ENCODE results near the gene CAVIN2. TPM values are rescaled to one million over a fixed set of nuclear protein-coding genes. Genes with fewer than 3 reads are reported as not detected.

The CAVIN2 gene, protein sequence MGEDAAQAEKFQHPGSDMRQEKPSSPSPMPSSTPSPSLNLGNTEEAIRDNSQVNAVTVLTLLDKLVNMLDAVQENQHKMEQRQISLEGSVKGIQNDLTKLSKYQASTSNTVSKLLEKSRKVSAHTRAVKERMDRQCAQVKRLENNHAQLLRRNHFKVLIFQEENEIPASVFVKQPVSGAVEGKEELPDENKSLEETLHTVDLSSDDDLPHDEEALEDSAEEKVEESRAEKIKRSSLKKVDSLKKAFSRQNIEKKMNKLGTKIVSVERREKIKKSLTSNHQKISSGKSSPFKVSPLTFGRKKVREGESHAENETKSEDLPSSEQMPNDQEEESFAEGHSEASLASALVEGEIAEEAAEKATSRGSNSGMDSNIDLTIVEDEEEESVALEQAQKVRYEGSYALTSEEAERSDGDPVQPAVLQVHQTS
- 3.1 and 3.5 TPM in 2 replicates for polyA plus RNA-seq (2011; rRNA removed)
- polyA minus RNA-seq (2011; rRNA and poly(A)+ RNA removed) = 1.8 and 4.2 TPM in 2 replicates

DNA sequence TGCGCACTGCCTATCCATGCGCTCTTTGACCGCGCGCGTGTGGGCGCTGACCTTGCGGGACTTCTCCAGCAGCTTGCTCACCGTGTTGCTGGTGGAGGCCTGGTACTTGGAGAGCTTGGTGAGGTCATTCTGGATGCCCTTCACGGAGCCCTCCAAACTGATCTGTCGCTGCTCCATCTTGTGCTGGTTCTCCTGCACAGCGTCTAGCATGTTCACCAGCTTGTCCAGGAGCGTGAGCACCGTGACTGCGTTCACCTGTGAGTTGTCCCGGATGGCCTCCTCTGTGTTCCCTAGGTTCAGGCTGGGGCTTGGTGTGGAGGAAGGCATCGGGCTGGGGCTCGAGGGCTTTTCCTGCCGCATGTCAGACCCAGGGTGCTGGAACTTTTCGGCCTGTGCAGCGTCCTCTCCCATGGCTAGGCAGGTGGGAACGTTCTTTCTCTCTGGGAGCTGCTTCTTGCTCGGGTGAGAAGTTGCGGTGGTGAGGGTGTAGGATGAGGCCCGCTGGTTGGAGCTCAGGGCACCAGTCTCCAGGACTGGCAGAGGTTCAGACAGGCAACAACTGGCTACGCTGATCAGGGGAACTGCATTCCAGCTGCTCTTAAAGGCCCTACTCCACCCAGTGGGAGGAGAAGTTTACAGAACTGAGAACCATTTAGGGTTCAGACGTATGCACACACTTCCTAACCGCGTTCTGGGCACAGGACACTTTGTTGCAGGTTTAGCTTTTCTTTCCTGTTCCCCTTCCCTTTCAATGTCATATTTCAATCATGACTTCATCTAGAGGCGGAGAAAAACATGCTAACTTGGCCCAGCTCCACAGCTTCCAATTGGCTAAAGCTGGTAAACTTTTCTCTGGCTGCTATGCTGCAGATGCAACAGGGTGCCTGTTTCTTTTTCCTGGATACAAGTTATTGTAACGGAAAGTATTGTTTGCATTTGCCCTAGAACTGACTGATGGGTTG, at the start of gene CAVIN2:
TSS of gene CAVIN2 (minus strand) at position 574 of the 962 bp plus-strand sequence. CDS start at position 411, 163 bp downstream.
- no peaks in the 10 kb centered on the region for H3K36me3 ChIP-seq (ENCODE audit: control insufficient read depth, insufficient read depth, low read length)
- no peak for DNase-seq (ENCODE audit: low read depth)
- ChIA-PET POLR2A (no interaction called here), CTCF (interaction anchor here (0.6 to 1.6 kb wide), 9 partner anchors 11 to 743 kb away, joined by 3 to 5 read pairs (median 3); no protein-coding TSS in a partner anchor)
- H3K27me3 ChIP-seq (ENCODE audit: control insufficient read depth, insufficient read depth, low read length) = no peaks in the 10 kb centered on the region
- TF ChIP-seq, protein P1, sequence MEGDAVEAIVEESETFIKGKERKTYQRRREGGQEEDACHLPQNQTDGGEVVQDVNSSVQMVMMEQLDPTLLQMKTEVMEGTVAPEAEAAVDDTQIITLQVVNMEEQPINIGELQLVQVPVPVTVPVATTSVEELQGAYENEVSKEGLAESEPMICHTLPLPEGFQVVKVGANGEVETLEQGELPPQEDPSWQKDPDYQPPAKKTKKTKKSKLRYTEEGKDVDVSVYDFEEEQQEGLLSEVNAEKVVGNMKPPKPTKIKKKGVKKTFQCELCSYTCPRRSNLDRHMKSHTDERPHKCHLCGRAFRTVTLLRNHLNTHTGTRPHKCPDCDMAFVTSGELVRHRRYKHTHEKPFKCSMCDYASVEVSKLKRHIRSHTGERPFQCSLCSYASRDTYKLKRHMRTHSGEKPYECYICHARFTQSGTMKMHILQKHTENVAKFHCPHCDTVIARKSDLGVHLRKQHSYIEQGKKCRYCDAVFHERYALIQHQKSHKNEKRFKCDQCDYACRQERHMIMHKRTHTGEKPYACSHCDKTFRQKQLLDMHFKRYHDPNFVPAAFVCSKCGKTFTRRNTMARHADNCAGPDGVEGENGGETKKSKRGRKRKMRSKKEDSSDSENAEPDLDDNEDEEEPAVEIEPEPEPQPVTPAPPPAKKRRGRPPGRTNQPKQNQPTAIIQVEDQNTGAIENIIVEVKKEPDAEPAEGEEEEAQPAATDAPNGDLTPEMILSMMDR (IDR thresholded peaks at IDR 0.05; ENCODE audit: insufficient read depth, low read depth, low read length) = 0 out of 2 replicates have a peak, but pooled peaks have one; percentile 5
- H3K4me3 ChIP-seq (ENCODE audit: low read depth, low read length) = no peak within 1 kb of the TSS

DNA sequence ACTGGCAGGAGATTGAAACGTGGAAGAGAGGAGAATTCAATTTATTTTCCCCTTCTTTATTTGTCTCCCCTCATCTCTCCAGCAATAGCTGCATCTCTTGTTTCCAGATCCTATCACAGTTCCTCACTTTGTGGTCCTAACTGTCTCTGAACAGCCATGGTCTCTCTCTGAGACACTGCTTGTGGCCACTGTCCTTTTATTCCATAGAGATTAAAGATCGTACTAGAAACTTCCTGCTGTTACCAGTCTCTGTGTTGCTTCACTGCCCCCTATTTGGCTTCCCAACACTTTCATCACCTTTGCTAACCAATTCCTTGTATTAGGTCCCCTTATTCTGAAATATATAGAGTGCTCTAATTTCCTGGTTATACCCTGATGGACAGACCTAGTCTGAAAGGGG, 48.9 kb upstream of the CAVIN2 start:
- ChIA-PET CTCF (interaction anchor here (1.0 to 1.4 kb wide), 2 partner anchors 25 to 266 kb away, joined by 3 to 4 read pairs; no protein-coding TSS in a partner anchor), POLR2A (no interaction called here)
- no peaks in the 10 kb centered on the region for H3K36me3 ChIP-seq (ENCODE audit: control insufficient read depth, insufficient read depth, low read length)
- no peak for DNase-seq (ENCODE audit: low read depth)
- no peak overlapping the region for H3K4me3 ChIP-seq (ENCODE audit: low read depth, low read length)
- no peaks in the 10 kb centered on the region for H3K27me3 ChIP-seq (ENCODE audit: control insufficient read depth, insufficient read depth, low read length)
- TF ChIP-seq, protein P1 (IDR thresholded peaks at IDR 0.05; ENCODE audit: insufficient read depth, low read depth, low read length) = no peak

DNA sequence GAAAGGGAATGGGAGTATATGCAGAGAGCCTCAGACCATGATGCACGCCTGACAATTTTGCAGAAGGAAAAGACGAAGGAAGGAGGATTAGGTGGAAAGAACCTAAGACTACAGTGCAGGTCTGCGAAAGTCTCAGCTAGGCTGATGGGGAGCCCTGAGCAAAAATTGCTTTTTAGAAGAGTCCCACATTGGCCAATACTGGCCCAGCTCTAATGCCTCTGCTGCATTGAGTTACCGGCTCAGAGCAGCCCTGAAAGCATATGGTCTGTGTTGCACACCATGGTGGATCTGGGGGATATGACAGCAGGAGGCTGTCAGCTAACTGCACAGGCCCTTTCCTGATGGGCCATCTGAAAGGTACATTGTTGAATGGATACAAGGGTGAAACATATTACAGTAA, 48.3 kb upstream of the CAVIN2 start:
- no peak for DNase-seq (ENCODE audit: low read depth)
- TF ChIP-seq, protein P1 (IDR thresholded peaks at IDR 0.05; ENCODE audit: insufficient read depth, low read depth, low read length) = no peak
- no peak overlapping the region for H3K4me3 ChIP-seq (ENCODE audit: low read depth, low read length)
- H3K27me3 ChIP-seq (ENCODE audit: control insufficient read depth, insufficient read depth, low read length) = no peaks in the 10 kb centered on the region
- POLR2A ChIA-PET = no interaction called here
- CTCF ChIA-PET = interaction anchor here (0.9 to 1.0 kb wide), 2 partner anchors 83 to 267 kb away, joined by 4 read pairs; no protein-coding TSS in a partner anchor
- H3K36me3 ChIP-seq (ENCODE audit: control insufficient read depth, insufficient read depth, low read length) = no peaks in the 10 kb centered on the region

DNA sequence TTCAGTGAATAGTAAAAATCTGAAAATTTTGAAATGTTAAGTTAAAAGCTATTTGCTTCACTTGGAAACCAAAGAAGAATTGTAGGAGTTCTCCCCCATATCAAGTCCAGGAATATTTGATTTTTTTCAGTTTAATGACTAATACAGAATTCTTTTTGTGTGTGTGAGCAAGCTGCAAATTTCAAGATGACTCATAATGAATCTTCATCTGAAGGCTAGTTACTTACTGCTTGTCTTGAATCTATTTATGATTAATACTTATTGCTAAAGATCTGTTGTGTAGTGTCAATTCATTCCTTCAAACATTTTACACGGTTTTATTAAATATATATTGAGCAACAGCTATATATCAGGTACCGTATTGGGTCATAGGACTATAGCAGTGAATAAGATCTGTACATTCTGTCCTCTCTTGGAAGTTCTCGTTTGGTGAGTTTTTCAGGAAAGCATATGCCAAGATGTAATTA, 47.8 kb upstream of the CAVIN2 start:
- ChIA-PET CTCF (interaction anchor here (0.9 to 1.0 kb wide), 2 partner anchors 83 to 267 kb away, joined by 4 read pairs; no protein-coding TSS in a partner anchor), POLR2A (no interaction called here)
- peak; percentile 59 for DNase-seq (ENCODE audit: low read depth)
- H3K27me3 ChIP-seq (ENCODE audit: control insufficient read depth, insufficient read depth, low read length) = no peaks in the 10 kb centered on the region
- TF ChIP-seq, protein P1 (IDR thresholded peaks at IDR 0.05; ENCODE audit: insufficient read depth, low read depth, low read length) = no peak
- H3K36me3 ChIP-seq (ENCODE audit: control insufficient read depth, insufficient read depth, low read length) = no peaks in the 10 kb centered on the region
- no peak overlapping the region for H3K4me3 ChIP-seq (ENCODE audit: low read depth, low read length)

Measured in BJ (cell line).